Measurements from ENCODE around the gene ARHGAP12.
"Not testable (repeated sequence)": the region's sequence is repeated elsewhere in the genome, so short reads cannot be mapped to it uniquely, and the experiment has no call there.

The ARHGAP12 gene

GRCh38 chr10:31928549-31929260, at the start of gene ARHGAP12:
ARHGAP12 (minus strand) TSS chr10:31928831; CDS start chr10:31908855, 19,976 bp downstream.
- peak; percentile 94 for DNase-seq (ENCODE audit: low spot score)

- DNase-seq (ENCODE audit: low spot score), result no peak
Measured at GRCh38 chr10:31978156-31978483, 49.5 kb upstream of the ARHGAP12 start.

- DNase-seq (ENCODE audit: low spot score), result peak; percentile 47
Measured at GRCh38 chr10:31977440-31978155, 49.0 kb upstream of the ARHGAP12 start.

- DNase-seq (ENCODE audit: low spot score), result no peak
Measured at GRCh38 chr10:31975157-31975765, 46.6 kb upstream of the ARHGAP12 start.

- no peak for DNase-seq (ENCODE audit: low spot score)
Measured at GRCh38 chr10:31974434-31975124, 45.9 kb upstream of the ARHGAP12 start.

GRCh38 chr10:31972519-31973041, 43.9 kb upstream of the ARHGAP12 start:
- no peak for DNase-seq (ENCODE audit: low spot score)

GRCh38 chr10:31969847-31970246, 41.2 kb upstream of the ARHGAP12 start:
- DNase-seq (ENCODE audit: low spot score), result not testable (repeated sequence)

- no peak for DNase-seq (ENCODE audit: low spot score)
Measured at GRCh38 chr10:31963589-31963980, 35.0 kb upstream of the ARHGAP12 start.

GRCh38 chr10:31962826-31963588, 34.4 kb upstream of the ARHGAP12 start:
- DNase-seq (ENCODE audit: low spot score), result no peak

GRCh38 chr10:31961277-31962074, 32.8 kb upstream of the ARHGAP12 start:
- DNase-seq (ENCODE audit: low spot score), result peak; percentile 57

- no peak for DNase-seq (ENCODE audit: low spot score)
Measured at GRCh38 chr10:31959461-31960173, 31.0 kb upstream of the ARHGAP12 start.

GRCh38 chr10:31958856-31959255, 30.2 kb upstream of the ARHGAP12 start:
- DNase-seq (ENCODE audit: low spot score), result no peak

- no peak for DNase-seq (ENCODE audit: low spot score)
Measured at GRCh38 chr10:31956200-31956946, 27.7 kb upstream of the ARHGAP12 start.

GRCh38 chr10:31954410-31955191, 26.0 kb upstream of the ARHGAP12 start:
- DNase-seq (ENCODE audit: low spot score), result no peak

GRCh38 chr10:31953480-31953879, 24.8 kb upstream of the ARHGAP12 start:
- DNase-seq (ENCODE audit: low spot score), result no peak

- no peak for DNase-seq (ENCODE audit: low spot score)
Measured at GRCh38 chr10:31953080-31953479, 24.4 kb upstream of the ARHGAP12 start.

- no peak for DNase-seq (ENCODE audit: low spot score)
Measured at GRCh38 chr10:31952066-31952465, 23.4 kb upstream of the ARHGAP12 start.

- no peak for DNase-seq (ENCODE audit: low spot score)
Measured at GRCh38 chr10:31949266-31949665, 20.6 kb upstream of the ARHGAP12 start.

GRCh38 chr10:31948021-31948420, 19.4 kb upstream of the ARHGAP12 start:
- no peak for DNase-seq (ENCODE audit: low spot score)

All from GM03348 (cell line).